Left renal pelvis (tissue), 4 donors: ENCODE measurements around the gene CEP104. TPM values are rescaled to one million over a fixed set of nuclear protein-coding genes. Genes with fewer than 3 reads are reported as not detected.
"Not testable (repeated sequence)": the region's sequence is repeated elsewhere in the genome, so short reads cannot be mapped to it uniquely, and the experiment has no call there.

Experiments used
- DNase-seq, 4 donors: peaks; one replicate each; pipeline ENCODE4 v3.0.0-alpha.2; 2013; ENCODE audit warnings: low read depth in 4 of 4, low spot score in 3 of 4
- polyA plus RNA-seq, 4 donors: library from polyadenylated mRNA; unstranded; fragments of 120-200 nt; gene quantifications; one replicate each; pipeline ENCODE4 v1.2.1, GENCODE V29; 2013; ENCODE audit not compliant: insufficient read length in 4 of 4

CEP104 gene
- polyA plus RNA-seq, 4 donors: 30.2 to 43.3 (median 37.7) TPM

DNA sequence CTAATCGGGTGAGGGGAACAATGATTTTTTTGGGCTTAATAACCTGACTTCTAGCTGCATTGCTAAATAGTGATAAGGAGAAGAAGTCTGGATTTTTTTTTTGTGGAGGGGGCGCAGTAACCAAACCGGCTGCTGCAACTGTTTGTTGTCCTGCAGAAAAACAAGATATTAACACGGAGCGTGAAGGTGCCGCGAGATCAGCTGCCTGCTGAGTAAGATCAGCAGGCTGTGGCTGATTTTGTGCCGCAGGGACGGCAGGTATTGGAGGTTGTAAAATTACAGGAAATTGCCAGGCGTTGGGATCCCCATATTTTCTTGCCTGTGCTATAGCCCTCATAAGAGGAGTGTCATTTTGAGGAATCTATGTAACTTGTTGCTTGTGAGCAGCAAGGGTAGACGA, 52.0 kb downstream of the CEP104 start:
- DNase-seq: no peak

DNA sequence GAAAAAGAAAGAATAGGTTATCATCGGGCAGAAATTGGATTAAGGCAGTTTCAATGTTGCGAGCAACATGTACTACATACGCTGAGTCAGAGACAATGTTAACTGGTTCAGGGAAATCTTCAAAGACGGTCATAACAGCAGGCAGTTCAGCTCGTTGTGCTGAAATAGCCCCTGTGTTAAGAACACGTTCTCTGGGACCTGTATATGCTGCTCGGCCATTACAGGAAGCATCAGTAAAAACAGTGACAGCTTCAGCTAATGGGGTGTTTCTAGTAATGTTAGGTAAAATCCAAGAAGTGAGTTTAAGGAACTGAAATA, 52.4 kb downstream of the CEP104 start:
- DNase-seq: not testable (repeated sequence)

DNA sequence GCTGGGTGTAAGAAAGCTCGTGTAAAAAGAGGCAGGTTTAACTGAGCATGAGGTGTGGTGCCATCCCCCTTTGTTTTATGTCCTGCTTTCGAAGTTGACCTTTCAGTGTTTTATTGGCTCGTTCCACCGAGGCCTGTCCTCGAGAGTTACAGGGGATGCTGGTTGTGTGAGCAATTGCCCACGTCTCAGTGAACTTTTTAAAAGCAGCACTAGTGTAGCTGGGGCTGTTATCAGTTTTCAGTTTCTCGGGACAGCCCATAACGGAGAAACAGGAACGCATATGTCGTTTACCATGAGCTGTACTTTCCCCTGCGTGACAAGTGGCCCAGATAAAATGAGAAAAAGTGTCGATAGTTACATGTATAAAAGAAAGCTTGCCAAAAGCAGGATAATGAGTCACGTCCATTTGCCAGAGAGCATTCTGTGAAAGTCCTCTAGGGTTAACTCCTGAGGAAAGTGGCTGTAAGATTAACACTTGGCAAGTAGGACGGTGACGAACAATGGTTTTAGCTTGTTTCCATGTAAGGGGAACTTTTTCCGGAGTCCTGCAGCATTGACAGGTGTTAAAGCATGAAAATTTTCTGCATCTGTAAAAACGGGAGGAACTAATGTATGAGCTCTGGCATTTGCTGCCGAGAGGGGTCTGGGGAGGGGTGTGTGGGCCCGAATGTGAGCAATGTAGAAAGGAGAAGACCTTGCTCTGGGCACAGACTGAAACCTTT, 52.9 kb downstream of the CEP104 start:
- no peak for DNase-seq

DNA sequence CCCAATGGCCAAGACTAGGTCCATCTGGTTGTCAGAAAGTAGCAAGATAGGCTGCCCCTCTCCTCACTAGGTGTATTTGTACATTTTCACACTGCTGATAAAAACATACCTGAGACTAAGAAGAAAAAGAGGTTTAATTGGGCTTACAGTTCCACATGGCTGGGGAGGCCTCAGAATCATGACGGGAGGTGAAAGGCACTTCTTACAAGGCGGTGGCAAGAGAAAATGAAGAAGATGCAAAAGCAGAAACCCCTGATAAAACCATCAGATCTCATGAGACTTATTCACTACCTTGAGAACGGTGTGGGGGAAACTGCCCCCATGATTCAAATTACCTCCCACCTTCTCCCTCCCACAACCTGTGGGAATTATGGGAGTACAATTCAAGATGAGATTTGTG, 56.2 kb downstream of the CEP104 start:
- DNase-seq: not testable (repeated sequence)

DNA sequence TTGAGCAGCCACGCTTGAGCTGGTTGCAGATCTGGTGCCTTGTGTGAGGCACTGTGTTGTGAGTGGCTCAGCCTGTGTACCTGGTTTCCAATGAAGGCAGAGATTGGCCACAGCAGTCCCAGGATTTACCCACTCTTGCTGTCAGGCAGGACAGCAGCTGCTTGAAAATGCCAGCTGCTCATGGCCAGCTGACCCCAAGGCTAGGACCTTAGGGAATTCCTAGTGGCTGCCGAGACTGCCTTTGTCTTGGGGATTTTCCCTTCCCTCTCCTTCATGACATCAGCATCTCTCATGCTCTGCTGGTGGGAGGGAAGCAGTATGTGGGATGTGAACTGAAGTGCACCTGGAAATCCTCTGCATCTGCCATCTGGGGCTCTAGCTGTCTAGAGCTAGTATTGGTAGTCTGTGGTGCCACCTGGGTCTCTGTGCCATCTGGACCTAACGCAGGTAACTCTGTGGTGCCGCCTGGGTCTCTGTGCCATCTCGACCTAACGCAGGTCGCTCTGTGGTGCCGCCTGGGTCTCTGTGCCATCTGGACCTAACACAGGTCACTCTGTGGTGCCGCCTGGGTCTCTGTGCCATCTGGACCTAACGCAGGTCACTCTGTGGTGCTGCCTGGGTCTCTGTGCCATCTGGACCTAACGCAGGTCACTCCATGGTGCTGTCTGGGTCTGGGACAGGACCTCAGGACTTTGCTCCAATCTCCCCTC, 56.9 kb downstream of the CEP104 start:
- no peak for DNase-seq

DNA sequence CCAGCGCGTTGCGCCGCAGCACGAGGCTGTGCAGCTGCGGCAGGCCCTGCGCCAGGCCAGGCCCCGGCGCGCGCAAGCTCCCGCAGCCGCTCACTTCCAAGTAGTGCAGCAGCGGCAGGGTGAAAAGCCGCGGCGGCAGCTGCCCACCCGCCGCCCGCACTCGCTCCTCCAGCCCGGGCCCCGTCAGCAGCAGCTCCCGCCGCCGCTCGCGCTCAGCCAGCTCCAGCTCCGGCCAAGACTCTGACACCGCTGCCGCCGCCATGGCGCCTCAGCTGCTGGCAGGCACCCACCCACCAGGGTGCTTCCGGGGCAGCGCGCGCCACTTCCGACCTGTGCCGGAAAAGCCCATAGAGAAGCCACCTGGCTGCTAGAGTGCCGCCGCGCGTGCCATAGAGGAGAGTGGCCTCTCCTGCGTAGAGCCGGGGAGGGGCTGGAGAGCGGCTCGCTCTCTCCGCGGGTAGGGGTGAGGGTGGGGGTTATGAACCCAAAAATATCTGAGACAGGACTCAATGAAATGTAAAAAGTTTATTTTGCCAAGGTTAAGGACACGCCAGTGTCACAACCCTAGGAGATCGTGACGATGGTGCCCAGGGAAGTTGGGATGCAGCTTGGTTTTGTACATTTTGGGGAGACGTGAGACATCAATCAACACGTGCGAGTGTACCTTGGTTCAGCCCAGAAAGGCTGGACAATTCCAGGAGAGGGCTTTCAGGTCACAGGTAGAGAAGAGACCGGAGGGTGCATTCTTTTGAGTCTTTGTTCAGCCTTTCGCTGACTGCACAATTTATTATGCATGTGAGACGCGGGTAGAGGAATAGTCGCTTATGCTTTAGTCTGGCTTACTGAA, 60.6 kb downstream of the CEP104 start, which contains the start of gene LRRC47:
Gene LRRC47 (minus strand): TSS at position 284 of the 847 bp plus-strand sequence. CDS start 22 bp downstream, at position 262.
- DNase-seq: peak; percentile 66 to 84 (median 76)

DNA sequence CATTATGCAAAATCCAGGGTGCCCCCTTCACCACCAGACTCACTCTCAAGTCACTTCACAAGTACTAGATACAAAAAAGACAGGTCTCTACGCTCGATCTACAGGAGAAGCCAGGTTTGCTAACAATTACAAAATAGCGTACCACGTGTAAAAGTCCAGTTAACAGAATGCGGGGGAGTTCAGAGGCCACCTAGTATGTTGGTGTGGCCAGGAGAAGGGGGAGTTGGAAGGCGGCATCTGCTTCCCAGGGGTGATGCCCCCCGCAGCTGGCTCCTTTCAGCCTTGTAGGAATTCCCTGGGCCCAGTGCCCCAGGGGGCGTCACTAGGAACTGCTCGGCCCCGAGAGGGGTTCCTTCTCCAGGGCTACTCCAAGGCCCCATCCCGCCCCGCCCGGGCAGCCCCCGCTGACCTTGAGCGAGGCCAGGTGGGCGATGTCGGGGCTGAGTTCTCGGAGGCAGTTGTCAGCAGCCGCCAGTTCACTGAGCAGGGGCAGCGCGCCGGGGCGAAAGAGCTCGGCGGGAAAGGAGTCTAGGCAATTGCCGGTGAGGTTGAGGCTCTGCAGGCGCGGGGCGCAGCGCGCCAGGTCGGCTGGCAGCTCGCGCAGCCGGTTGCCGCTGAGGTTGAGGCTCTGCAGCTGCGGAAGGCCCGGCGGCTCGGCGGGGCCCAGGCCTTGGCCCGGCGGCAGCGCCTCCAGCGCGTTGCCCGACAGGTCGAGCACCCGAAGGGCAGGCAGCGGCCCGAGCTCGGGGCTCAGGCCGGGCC, 61.4 kb downstream of the CEP104 start:
- no peak for DNase-seq

DNA sequence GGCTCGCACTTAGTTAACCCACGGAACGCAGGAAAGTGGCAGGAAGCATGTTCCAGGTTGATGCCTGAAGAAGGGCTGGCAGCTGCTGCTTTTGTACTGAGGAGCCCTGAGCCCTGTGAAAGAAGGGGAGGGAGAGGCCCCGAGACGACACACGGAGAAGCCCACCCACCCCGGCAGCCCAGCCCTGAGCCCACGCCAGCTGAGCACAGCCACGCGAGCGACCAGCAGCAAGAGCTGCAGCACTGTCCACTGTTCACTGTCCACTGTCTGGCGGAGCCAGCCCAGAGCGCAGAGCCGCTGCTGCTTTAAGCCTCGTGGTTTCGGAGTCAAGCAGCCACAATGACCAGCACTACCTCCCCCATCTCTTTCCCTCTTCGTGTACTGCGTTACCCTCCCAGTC, 66.1 kb downstream of the CEP104 start:
- DNase-seq: no peak

DNA sequence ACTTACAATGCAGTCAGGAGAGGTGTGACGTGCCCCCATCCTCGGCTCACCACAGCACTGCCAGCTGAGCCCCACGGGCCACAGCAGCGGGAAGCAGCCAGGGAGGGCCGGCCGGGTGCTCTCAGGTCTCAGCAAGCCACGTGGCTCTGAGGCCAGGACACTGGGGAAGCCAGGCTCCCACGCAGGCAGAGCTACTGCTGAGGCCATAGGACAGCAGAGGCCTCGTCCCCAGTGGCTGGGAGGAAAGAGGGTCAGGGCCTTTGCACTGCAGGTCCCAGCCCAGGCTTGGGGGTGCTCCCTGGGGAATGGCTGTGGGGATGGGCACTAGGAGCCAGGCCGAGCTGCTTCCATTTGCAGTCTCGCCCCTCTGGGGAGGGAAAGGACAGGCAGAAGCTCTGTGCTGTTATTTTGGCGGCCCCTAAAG, 66.5 kb downstream of the CEP104 start:
- DNase-seq: no peak

DNA sequence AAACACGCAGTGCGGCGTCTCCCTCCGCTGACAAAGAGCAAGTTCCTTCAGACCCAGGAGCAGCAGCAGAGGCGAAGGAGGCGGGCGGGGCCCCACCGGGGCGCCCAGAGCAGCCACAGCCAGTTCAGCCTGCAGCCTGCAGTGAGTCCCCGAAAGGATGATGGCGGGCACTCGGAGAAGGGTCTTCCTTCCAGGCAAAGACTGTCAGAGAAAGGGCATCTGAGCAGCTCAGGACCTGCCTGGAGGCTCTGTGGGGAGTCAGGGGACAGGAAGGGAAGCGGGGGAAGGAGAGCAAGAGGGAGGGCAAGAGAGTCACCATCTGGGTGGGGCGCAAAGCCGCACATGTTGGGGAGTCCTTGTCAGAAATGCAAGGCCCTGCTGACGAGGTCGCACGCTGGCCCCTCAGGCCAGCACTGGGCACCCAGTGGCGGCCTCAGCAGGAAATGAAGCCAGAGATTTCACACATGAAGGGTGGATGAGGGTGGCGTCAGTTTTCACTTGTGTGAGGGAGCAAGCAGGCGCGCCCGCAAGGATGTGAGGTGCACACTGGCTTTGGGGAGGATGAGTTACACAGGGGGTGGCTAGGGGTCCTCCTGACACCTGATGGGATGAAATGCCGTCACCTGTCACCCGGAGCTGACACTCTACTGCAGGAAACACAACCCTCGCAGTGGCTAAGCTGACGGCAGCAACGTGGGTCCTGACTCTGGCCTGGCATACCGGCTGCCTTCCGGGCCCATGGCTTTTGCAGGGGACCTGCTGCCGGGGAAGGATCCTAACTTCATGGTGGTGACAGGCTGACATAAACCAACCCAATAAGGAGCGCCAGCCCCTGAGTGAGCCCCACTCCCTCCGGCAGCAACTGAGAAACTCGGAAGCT, 67.3 kb downstream of the CEP104 start:
- DNase-seq: no peak

DNA sequence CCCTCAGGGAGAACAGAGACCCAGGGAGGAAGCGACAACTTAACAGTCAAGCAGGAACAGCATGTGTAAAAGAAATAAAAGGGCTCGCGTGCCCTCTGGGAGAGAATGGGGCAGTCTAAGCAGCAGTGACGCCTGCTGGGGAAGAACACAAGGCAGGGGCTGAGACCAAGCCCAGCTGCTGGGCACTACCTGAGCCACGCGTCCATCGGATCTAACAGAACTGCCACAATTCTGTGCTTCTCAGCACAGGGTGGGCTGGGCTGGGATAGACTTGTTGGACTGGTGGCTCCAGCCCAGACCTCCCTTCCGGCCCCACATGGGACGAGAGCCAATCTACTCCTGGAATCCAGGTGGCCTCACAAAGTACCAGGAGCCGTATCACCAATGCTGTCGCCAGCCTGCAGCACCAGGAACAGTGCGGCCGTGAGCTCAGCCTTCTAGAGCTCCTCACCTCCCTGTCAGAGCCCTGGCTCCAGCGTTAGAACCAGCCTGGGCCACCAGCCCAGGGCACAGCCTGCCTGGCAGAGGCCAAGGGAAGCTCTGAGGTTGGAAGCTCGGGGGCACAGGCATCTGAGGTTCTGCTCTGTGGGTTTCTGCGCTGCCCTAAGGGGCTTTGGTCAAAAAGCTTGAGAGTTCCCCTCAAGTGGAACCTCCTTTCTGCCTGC, 68.1 kb downstream of the CEP104 start:
- no peak for DNase-seq

DNA sequence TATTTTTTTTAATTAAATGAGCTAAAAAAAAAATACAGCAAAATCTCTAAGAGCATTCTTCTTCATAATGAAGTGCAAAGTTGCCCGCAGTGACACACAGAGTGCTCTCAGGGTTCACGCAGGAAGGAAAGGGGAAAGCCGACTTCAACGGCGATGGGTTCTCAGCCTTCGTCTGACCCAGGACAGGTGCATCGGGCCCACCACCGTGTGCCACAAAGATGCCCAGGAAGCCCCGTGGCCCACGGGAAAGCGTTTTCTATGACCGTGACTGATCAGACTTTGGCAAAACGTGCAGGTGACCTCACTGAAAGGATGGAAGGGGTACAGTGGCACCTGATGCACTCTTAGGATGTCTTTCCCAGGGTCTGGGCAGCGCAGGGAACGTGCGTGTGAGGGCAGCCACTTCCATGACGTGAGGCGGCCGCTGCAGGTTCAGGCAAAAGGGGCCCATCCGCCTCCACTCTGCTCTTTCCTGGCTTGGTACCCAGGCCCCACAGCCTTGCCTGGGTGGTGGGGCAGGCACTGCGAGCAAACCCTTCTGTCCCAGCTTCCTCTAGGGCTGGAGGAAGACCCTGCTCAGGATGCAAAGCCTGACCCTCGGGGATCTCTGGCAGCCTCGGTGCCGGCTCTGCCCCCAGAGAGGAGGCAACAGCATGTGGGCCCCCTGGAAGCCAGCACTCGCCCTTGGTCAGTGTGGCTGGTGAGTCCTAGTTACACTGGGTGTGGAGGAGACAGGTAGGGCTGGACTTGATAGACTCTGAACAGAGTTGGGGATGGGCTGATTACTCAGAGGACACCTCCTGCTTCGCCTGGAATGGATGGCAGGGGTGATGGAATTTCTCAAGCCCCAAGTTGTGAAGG, 69.0 kb downstream of the CEP104 start:
- no peak for DNase-seq

DNA sequence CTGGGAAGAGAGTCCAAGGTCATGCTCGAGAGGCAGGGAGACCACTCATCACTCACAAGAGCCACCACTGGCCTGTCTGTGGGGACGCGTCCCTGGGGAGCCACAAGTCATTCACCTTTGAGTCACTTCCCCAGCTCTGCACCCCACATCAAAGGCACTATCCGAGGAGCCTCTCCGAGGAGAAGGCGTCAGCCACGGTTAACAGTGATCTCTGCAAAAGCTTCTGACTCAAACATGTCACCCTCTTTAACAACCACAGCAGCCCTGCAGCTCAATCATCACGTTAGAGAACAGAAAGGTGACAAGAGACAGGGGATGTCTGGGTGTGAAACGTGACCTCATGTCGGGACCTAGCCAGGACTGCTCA, 69.7 kb downstream of the CEP104 start:
- no peak for DNase-seq

DNA sequence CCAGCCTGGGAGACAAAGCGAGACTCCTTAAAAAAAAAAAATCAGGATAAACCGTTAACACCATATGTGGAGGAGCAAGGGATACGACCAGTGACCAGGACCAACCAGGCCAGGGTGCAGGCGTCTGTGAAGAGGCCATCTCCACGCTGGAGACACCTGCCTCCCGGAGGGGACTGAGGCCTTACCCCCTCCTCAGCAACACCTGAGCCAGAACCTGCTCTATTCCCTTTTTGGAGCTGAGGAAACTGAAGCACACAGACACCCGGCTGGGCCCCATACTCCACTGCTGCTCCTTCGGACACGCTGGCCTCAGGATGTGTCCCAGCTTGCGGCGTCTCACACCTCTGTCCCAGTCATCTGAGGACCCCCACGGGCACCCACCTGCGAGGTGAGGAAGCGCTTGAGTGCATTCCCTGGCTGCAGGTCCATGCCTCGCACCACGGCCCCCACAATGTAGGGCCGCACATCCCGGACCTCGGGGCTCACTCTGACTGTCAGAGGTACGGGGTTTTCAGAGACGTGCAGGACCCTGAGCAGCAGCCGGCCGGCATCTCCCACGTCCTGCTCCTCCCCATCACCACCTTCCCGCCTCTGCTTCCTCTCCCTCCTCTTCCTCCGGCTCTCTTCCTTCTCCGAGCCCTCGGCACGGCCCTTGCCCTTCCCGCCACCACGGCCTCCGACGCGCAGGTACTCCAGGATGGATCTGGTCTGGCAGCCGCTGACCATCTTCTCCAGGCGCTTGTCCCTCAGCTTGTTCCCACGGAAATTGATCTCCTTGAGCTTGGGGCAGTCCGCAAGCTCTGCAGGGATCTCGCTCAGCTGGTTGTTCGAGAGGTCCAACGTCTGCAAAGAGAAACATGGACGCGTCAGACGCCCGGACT, 70.3 kb downstream of the CEP104 start:
- DNase-seq: no peak

DNA sequence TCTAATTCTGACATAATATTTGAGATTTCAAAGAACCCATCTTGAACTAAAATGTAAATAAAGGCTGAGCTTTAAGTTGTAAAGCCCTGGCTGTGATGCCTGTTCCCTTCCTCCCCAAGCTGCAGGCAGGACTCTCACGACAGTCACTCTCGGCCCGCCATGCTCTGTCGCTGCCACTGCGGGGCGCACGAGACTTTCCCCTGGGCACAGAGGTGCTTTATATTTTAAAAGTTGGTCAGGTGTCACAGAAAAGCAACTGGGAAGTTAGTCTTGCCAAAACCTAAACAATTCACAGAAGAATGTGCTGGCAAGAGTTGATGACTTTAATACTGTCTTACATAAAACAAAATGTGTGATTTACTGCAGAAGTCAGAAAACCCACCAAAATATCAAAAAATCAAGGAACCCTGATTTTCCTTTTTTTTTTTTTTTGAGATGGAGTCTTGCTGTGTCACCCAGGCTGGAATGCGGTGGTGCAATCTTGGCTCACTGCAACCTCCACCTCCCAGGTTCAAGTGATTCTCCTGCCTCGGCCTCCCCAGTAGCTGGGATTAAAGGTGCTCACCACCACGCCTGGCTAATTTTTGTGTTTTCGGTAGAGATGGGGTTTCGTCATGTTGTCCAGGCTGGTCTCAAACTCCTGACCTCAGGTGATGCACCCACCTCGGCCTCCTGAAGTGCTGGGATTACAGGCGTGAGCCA, 71.4 kb downstream of the CEP104 start:
- DNase-seq: no peak

DNA sequence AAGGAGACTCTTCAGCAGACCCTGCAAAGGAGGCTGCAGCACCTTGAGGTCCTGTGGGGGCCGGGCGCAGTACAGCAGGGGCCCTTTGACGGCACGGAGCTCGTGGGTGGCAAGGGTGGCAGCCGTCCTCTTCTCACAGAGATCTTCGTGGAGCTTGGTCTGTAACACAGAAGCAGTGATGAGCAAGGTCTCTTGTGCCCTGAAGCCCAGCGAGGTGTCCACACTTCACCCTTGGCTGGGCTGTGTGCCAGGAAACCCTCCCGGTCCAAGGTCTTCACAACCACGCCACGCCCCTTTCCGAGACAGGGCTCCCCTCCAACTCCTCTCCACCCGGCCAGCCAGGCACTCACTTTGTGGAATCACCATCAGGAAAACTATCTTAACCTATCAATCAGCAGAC, 72.0 kb downstream of the CEP104 start:
- no peak for DNase-seq
